Coronary artery (tissue), 2 donors: ENCODE measurements around the gene UQCC3.

Source experiments
- DNase-seq: peaks from one replicate; pipeline ENCODE4 v3.0.0-alpha.2; 2017; ENCODE audit warnings: low spot score
- H3K27ac ChIP-seq, 2 donors: fragments of 200-600 bp; sonication (generic); one replicate each; pipeline ENCODE4 v1.5.1; 2016 to 2019
- H3K4me3 ChIP-seq: fragments of 200-600 bp; sonication (generic); 2 replicates; pipeline ENCODE4 v1.5.1; 2016; ENCODE audit warnings: mild to moderate bottlenecking, moderate library complexity
- CTCF ChIP-seq: fragments of 200-600 bp; sonication (generic); IDR thresholded peaks from one replicate; pipeline ENCODE4 v1.5.1; 2019; ENCODE audit warnings: antibody characterized with exemption

The UQCC3 gene

GRCh38 chr11:62671608-62672389, at the start of gene UQCC3, which contains the start of gene LBHD1:
TSS of gene UQCC3 (plus strand) at chr11:62671673. CDS start at chr11:62671746, 73 bp downstream.
TSS of gene LBHD1 (minus strand) at chr11:62672267. CDS start at chr11:62670031, 2,236 bp downstream.
- peak; percentile 85 for DNase-seq
- H3K27ac ChIP-seq: peak within 1 kb of the TSS; percentile 77 to 92
- H3K4me3 ChIP-seq: peak within 1 kb of the TSS; percentile 89
- no peak for TF ChIP-seq CTCF

- peak overlapping the region; percentile 55 to 90 for H3K27ac ChIP-seq
- DNase-seq: no peak
- TF ChIP-seq CTCF: no peak
- peak overlapping the region; percentile 78 for H3K4me3 ChIP-seq
These were observed 48.9 kb upstream of the UQCC3 start for GRCh38 chr11:62622476-62623089.

- Histone ChIP-seq H3K27ac (no peak overlapping the region), H3K4me3 (no peak overlapping the region)
- DNase-seq: no peak
- TF ChIP-seq CTCF: no peak
These were observed 43.8 kb upstream of the UQCC3 start for GRCh38 chr11:62627713-62628112.

- H3K4me3 ChIP-seq: no peak overlapping the region
- H3K27ac ChIP-seq: no peak overlapping the region
- TF ChIP-seq CTCF: no peak
- no peak for DNase-seq
These were observed 39.0 kb upstream of the UQCC3 start for GRCh38 chr11:62632492-62632891.

- DNase-seq: no peak
- Histone ChIP-seq H3K4me3 (no peak overlapping the region), H3K27ac (no peak overlapping the region)
- TF ChIP-seq CTCF: no peak
These were observed 27.3 kb upstream of the UQCC3 start for GRCh38 chr11:62644220-62644619.

GRCh38 chr11:62645671-62645945, 25.9 kb upstream of the UQCC3 start:
- DNase-seq: no peak
- H3K27ac ChIP-seq: peak overlapping the region; percentile 80 to 90
- peak overlapping the region; percentile 80 for H3K4me3 ChIP-seq
- no peak for TF ChIP-seq CTCF
